ENCODE data around the gene ARPC2.

Gene ARPC2

DNA sequence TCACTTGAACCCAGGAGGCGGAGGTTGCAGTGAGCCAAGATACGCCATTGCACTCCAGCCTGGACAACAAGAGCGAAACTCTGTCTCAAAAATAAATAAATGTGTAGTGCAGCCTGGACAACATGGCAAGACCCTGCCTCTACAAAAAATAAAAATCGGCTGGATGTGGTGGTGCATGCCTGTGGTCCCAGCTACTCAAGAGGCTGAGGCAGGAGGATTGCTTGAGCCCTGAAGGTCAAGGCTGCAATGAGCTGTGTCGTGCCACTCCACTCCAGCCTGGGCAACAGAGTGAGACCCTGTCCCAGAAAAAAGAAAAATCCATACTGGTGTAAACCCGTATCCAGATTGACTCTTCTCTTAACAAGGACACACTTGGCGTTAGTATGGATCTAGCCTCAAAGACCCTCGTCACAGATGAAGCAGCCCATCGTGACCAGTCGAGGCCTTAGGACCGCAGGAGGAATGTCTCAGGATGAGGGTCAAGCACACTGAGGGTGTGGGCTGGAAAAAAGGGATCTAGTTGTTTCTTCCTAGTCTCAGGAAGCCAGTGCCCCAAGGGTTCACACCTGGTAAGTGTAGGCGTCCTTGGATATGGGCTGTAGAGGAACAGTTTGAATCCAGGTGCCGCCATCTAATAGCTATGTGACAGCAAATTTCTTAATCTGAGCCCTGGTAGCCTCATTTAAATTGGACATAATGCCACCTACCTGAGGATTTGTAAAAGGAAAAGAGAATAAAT lies 39.8 kb downstream of the ARPC2 start:
- DNase-seq = no peak

DNA sequence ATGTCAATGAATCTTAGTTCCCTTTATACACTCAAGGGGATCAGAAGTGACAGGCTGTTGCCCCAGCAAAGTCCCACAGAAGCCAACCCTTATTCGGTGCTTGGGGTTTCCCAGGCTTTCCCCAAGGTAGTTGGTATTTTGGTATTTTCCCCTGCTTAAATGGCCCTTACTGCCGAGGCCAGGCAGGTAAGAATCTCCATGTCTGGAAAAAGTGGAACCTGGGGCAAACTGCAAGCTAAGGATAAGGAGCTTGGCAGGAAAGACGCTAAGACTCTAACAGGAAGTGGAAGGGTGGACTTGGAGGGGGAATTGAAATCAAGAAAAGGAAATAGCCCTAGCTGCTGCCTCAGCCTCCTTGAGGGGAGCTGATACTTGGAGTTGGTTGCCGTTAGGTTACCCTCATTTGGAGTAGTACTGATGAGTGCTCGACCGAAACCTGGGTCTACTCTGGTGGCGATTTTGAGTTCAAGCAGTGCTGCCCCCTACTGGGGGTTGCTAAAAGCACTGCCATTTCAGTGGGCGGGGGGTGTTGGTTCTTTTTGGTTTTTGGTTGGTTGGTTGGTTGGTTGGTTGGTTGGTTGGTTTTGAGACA lies 40.5 kb downstream of the ARPC2 start:
- DNase-seq = no peak

DNA sequence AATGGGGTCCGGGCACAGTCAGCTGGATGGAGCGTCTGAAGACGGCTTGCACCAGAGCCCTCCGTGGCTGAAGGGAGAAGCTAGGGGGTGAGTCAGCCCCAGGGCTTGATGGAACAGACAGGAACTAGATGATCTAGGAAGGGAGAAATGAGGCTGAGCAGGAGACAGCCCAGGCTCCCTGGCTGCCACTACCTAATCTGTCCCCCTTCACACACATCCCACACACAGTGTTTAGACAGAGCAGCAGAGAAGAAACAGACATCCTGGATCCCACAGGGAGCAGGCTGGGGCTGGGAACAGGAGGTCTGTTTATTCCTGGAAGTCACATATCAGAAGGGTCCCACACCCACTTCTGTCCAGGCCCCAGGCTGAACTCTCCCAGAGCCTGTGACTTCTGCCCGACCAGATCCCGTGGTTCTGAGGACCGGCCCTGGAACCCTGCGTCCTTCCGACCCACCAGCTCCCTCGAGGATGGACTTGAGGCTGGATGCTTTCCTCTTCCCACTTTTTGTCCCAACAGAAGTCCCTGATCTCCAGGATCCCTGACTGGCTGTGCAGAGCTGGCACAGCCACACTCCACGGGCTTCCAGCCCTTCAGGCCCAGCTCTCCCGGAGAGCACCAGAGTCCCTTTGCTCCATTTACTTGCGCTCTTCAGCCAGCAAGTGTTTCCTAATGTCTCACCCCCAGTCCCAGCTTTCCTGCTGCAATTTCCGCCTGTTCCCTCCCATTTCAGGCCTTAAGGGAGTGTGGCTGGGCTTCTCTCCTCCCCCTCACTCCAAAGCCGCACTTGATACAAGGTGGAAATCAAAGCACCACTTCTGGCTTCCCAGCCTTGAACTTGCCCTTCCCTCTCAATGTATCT lies 42.3 kb downstream of the ARPC2 start:
- no peak for DNase-seq

GRCh38 chr2:218260166-218260565 lies 43.2 kb downstream of the ARPC2 start:
- no peak for DNase-seq

GRCh38 chr2:218260742-218261422 lies 43.9 kb downstream of the ARPC2 start, which contains the start of gene GPBAR1:
GPBAR1 (plus strand) TSS chr2:218261015; CDS start chr2:218262725, 1,710 bp downstream.
- no peak for DNase-seq

DNA sequence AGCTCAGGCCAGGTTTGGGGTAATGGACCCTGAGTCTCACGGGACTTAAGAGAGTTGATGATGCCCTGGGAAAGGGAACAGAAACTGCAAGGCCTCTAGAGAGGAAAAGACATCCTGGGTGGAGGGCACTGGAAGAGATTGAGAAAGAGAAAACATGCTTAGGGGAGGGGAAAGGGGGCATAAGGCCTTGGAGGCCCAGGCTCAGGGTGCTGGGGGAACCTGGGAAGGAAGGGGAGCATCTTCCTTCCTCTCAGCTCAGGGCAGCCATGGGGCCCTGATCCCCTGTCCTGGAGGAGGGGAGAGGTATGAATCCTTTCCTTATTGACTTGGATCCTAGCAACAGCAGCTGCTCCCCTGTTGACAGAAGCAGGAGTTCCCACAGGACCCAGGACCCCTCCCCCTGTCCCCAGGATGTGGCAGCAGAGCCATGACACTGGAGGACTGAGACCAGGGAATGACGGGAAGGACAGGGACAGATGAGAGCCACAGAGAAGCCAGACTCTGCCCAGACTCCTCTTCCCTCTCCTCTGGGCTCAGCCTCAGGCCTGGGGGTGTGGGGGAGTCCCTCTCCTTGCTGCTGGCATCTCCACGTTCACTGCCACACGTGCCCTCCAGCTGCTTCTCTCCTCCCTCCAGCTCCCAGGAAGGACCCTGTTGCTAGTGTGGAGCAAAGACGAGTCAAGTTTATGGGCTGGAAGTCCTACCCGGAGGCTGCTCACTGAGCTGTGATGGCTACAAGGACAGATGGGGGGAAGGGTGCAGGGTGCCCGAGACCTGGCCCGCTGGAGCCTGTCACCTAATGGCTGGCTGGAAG lies 44.6 kb downstream of the ARPC2 start:
- DNase-seq = no peak

DNA sequence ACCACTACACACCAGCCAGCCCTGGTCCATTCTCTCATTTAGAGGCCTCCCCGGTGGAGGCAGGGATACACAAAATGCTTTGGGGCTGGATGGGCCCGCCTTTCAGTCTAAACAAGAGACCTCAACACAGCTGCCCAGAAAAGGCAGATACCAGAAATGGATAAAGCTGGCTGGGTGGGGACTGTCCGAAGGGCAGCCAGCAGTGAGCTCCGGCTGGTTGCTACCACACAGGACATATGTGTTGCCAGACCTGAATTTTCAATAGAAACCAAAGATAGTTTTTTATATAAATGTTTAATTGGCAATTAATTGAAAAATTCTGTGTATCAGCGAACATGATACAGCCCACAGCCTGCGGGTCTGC lies 45.2 kb downstream of the ARPC2 start:
- no peak for DNase-seq

DNA sequence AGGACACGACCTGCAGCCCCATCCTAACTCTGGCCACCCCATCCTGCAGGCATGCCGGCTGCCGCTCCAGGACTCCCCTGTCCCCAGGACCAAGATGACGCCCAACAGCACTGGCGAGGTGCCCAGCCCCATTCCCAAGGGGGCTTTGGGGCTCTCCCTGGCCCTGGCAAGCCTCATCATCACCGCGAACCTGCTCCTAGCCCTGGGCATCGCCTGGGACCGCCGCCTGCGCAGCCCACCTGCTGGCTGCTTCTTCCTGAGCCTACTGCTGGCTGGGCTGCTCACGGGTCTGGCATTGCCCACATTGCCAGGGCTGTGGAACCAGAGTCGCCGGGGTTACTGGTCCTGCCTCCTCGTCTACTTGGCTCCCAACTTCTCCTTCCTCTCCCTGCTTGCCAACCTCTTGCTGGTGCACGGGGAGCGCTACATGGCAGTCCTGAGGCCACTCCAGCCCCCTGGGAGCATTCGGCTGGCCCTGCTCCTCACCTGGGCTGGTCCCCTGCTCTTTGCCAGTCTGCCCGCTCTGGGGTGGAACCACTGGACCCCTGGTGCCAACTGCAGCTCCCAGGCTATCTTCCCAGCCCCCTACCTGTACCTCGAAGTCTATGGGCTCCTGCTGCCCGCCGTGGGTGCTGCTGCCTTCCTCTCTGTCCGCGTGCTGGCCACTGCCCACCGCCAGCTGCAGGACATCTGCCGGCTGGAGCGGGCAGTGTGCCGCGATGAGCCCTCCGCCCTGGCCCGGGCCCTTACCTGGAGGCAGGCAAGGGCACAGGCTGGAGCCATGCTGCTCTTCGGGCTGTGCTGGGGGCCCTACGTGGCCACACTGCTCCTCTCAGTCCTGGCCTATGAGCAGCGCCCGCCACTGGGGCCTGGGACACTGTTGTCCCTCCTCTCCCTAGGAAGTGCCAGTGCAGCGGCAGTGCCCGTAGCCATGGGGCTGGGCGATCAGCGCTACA lies 45.9 kb downstream of the ARPC2 start:
- DNase-seq = no peak

DNA sequence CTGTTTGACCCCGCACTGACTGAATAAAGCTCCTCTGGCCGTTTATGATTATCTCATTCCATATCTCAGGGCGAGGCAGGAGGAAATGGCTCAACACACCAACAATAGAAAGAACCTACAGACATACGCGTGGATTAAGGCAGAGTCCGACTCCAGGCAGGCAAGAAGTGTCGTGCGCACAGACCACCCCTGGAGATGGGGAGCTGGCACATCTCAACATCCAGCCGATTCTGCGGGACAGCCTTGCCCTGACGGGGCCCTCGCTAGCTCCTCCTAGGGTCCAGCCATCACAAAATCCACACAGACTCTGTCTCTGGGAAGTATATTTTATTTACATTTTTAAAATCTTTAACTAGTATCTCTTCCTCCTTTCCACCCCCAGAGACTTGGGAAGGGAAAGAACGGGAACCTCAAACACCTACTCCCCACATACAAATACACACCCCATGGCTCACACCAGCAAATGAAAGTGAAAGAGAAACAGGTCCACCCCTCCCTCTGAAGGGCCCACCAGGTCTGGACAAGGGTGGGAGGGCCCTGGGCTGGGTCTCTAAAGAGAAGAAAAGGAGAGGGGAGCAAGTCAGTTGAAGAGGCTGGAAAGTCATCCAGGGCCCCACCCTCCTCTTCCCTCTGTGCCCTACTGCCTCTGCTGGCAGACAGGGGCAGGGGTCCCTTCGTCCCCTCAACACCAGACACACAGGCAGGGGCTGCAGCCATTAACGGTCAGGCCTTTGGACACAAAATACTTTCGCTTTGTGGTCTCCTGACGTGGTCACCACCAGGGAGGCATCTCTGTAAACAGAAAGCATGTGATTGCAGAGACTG lies 47.0 kb downstream of the ARPC2 start:
- no peak for DNase-seq

GRCh38 chr2:218264773-218265561 lies 48.0 kb downstream of the ARPC2 start:
- DNase-seq = no peak

DNA sequence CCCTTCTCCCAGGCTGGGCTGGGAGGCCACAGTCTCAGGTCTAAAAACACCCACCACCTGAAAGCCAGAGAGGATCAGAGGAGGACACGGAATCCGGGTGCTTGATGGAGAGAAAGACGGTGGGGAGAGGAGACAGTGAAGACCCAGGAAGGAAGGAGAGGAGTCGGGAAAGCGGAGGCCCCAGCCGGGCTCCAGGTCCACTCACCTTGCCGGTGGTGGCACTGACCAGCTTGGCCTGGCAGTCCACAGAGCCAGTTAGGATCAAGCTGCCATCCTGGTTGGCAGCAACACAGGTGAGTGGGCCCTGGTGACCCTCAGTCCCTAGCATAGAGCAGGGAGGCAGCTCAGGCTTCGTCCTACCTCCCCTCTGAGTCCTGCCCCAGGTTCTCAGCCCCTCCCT lies 48.6 kb downstream of the ARPC2 start:
- no peak for DNase-seq

GRCh38 chr2:218266316-218266979 lies 49.5 kb downstream of the ARPC2 start:
- DNase-seq = no peak

DNA sequence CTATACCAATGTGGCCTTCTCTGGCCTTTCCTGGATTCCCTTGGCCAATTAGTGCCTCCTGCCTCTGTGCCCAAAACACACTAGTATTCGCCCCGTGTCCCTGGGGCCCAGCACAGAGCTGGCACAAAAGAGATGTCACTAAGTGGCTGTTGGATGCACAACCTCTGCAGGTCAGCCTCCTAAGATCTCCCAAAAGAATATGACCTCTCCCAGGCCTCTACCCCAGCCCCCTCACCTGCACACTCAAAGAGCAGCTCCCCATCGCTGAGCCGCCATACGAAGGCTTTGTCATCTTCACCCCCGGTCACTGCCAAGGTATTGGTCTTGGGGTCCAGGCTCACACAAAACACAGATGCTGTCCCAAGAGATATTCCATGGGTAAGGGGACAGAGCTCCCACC lies 50.3 kb downstream of the ARPC2 start:
- DNase-seq = no peak

- peak; percentile 100 for DNase-seq
These were observed 53.1 kb downstream of the ARPC2 start, which contains the start of the genes AAMP and PNKD for GRCh38 chr2:218269900-218270720. AAMP (minus strand) TSS chr2:218270137; CDS start chr2:218270086, 51 bp downstream. PNKD (plus strand) TSS chr2:218270519; CDS start chr2:218270536, 17 bp downstream.

DNA sequence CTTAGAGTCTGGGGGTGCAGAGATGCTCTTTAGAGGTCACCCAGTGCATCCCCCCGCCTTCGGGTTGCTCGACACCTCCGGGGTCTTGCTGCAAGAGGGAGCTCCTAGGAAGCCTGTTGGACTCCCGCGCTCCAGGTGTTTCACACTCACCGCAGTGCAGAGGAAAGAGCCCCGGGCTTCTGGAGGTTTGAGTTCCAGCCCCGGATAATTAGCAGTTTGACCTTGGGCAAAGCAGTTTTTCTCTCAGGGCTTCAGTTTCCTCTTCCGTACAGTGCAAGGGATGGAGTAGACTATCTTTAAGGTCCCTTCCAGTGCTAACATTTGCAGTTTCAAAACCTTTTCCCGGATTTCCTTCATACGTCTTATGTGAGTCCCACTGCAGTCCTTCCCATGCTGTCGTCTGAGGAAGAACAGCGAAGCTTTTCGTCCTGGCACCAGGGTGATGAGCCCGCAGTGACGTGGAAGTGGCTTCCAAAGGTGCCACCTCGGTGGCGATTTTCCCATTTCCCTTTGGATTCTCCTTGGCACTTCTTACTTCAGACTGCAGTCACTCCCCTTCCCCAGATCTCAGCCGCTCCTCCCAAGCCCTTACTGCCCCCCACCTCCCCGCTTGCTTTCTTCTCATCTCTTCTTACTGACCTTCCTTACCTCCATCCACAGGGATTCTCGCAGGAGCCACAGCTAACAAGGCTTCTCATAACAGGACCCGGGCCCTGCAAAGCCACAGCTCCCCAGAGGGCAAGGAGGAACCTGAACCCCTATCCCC lies 53.9 kb downstream of the ARPC2 start:
- no peak for DNase-seq

DNA sequence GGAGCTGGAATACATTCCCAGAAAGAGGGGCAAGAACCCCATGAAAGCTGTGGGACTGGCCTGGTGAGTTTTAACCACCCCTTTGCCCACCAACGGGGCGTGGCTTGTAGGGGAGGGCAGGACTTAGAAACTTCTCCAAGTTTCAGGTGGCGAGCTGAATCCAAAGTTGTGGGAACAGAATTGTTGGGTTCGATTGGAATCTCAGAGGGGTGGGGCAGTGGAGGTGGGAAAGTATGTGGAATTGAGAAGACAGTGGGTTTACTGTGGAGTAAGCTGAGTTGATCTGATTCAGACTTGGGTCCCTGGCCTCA lies 54.5 kb downstream of the ARPC2 start:
- no peak for DNase-seq
